SIG-M5 (cell line): ENCODE data around the gene EXOSC5.
"Not testable (repeated sequence)": the region's sequence is repeated elsewhere in the genome, so short reads cannot be mapped to it uniquely, and the experiment has no call there.

Experiments used
- DNase-seq: peaks from one replicate; lab custom pipeline; 2025; lab: John Stamatoyannopoulos, UW

Gene EXOSC5

GRCh38 chr19:41426116-41426841 lies 29.1 kb upstream of the EXOSC5 start:
- DNase-seq = no peak

- DNase-seq = no peak
Measured at GRCh38 chr19:41425174-41426115, 28.3 kb upstream of the EXOSC5 start.

- DNase-seq = no peak
Measured at GRCh38 chr19:41424335-41425173, 27.4 kb upstream of the EXOSC5 start.

- DNase-seq = no peak
Measured at GRCh38 chr19:41422955-41423354, 25.8 kb upstream of the EXOSC5 start.

GRCh38 chr19:41422456-41422855 lies 25.3 kb upstream of the EXOSC5 start:
- no peak for DNase-seq

GRCh38 chr19:41421973-41422372 lies 24.8 kb upstream of the EXOSC5 start:
- no peak for DNase-seq

GRCh38 chr19:41421314-41421713 lies 24.2 kb upstream of the EXOSC5 start:
- DNase-seq = no peak

GRCh38 chr19:41420101-41420880 lies 23.1 kb upstream of the EXOSC5 start:
- peak; percentile 35 for DNase-seq

- DNase-seq = no peak
Measured at GRCh38 chr19:41416194-41416674, 19.1 kb upstream of the EXOSC5 start.

- DNase-seq = no peak
Measured at GRCh38 chr19:41415154-41415571, 18.0 kb upstream of the EXOSC5 start.

GRCh38 chr19:41414461-41414860 lies 17.3 kb upstream of the EXOSC5 start:
- no peak for DNase-seq

- no peak for DNase-seq
Measured at GRCh38 chr19:41413947-41414346, 16.8 kb upstream of the EXOSC5 start.

GRCh38 chr19:41412953-41413352 lies 15.8 kb upstream of the EXOSC5 start:
- DNase-seq = no peak

GRCh38 chr19:41411968-41412265 lies 14.8 kb upstream of the EXOSC5 start:
- no peak for DNase-seq

GRCh38 chr19:41411100-41411967 lies 14.2 kb upstream of the EXOSC5 start:
- no peak for DNase-seq

- DNase-seq = no peak
Measured at GRCh38 chr19:41410336-41411054, 13.3 kb upstream of the EXOSC5 start.

GRCh38 chr19:41409288-41409687 lies 12.1 kb upstream of the EXOSC5 start:
- no peak for DNase-seq

- not testable (repeated sequence) for DNase-seq
Measured at GRCh38 chr19:41408846-41409245, 11.7 kb upstream of the EXOSC5 start.

- no peak for DNase-seq
Measured at GRCh38 chr19:41408256-41408655, 11.1 kb upstream of the EXOSC5 start.

GRCh38 chr19:41407271-41407670 lies 10.1 kb upstream of the EXOSC5 start:
- DNase-seq = peak; percentile 71
